HG03045 (cell line): ENCODE data around the gene CHD8.
"Not testable (repeated sequence)": the region's sequence is repeated elsewhere in the genome, so short reads cannot be mapped to it uniquely, and the experiment has no call there.

ENCODE experiments used
- ATAC-seq: cut with Tn5 transposase; IDR thresholded peaks from one replicate; pipeline ENCODE4 v1.9.1; 2021; ENCODE audit warnings: mild to moderate bottlenecking, moderate library complexity; ENCODE audit not compliant: unreplicated experiment

CHD8 gene

DNA sequence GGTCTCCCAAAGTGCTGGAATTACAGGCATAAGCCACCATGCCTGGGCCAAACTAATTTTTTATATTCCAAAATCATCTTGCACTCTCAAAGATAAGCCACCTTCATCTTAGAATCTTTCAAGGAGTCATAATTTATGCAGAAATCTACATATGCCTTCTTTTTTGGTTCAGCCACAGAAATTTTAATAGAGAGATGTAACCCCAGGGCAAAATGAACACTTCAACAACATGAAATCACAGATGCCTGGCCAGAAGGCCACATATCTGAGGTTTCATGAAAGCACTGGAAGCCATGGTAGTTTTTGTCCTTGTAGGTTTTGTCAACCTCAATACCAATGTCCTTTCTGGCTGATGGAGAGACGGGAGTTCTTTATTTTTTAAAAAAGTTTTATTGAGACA is 81.9 kb downstream of the CHD8 start:
- no peak for ATAC-seq

DNA sequence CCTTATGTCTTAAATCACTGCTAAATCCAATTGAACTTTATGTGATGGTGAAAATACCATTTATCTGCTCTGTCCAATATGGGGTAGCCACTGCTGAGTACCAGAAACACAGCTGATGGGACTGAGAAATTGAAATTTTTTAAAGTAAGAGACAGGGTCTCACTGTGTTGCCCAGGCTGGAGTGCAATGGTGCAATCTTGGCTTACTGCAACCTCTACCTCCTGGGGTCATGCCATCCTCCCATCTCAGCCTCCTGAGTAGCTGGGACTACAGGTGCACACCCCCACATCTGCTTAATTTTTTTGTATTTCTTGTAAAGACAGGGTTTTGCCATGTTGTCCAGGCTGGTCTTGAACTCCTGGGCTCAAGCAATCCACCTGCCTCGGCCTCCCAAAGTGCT is 83.1 kb downstream of the CHD8 start:
- ATAC-seq, result not testable (repeated sequence)

DNA sequence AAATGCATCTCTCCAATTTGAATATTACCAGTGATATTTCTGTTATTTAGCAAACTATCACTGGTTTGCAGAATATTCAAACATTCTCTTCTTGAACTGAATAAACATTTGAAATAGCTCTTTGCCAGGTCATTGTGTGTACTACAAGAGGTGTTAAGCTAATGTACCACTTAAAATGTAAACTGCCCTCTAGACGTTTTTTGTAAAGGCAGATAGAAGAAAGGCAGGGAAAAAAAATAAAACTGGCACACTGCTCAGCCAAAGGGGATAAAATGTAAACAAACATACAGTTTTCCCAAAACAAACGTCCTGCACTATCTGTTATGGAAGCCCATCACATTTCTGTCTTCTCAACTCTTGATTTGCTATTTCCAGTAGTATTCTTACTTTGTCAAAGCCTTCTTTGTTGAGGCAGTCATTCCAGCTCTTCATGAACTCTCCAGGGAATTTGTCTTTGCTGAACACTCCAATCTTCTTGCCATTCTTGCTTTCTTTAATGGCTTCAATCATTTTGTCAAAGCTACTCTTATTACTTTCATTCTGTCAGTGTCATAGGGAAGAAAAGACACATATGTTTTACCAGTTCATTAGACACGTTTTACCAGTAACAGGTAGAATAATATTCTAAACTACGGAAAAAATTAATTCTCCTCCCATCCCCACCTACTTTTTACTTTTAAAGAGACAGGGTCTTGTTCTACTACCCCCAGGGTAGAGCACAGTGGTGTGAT is 85.8 kb downstream of the CHD8 start:
- ATAC-seq, result no peak

- no peak for ATAC-seq
These were observed 88.3 kb downstream of the CHD8 start for GRCh38 chr14:21367582-21368144.

- ATAC-seq, result no peak
These were observed 99.4 kb downstream of the CHD8 start for GRCh38 chr14:21356511-21356910.

GRCh38 chr14:21352587-21352986 is 103.3 kb downstream of the CHD8 start:
- no peak for ATAC-seq

DNA sequence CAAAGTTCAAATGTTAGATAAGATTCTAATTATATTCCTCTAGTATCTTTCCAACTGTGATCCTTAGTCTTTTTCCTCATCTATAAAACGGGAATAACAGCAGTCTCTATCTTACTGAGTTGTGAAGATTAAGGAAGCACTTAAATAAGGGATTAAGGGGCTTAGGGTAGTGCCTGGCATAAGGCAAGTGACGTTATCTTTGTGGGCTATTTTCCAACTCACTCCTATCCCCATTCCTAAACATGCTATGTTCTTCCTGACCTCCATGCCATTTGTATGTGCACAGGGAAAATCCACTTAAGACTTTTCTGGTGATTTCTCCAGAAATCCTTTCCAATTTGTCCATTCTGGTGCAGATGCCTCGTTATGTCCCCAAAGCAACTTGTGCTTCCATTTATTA is 105.4 kb downstream of the CHD8 start:
- ATAC-seq, result no peak

DNA sequence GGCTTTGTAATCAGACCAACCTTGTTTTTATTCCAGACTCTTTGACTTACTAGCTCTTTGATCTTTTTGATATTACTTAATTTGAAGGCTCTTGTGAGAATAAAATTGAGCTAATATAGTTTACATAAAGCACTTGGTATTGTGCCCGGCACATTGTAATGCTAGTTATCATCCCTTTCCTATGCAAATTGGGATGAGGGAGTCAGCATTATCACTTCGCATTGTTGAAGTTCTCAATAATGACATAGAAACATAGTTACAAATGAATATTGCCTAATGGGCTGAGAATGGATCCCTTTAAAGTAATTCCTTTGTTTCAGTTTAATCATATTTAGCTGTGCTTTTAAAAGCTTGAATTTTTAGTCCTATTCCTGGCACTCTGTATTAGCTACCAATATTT is 108.7 kb downstream of the CHD8 start:
- ATAC-seq, result no peak

GRCh38 chr14:21346532-21347135 is 109.3 kb downstream of the CHD8 start:
- ATAC-seq, result no peak

- no peak for ATAC-seq
These were observed 112.7 kb downstream of the CHD8 start for GRCh38 chr14:21343035-21343794.
